ENCODE data around the gene GNG8.

DNA sequence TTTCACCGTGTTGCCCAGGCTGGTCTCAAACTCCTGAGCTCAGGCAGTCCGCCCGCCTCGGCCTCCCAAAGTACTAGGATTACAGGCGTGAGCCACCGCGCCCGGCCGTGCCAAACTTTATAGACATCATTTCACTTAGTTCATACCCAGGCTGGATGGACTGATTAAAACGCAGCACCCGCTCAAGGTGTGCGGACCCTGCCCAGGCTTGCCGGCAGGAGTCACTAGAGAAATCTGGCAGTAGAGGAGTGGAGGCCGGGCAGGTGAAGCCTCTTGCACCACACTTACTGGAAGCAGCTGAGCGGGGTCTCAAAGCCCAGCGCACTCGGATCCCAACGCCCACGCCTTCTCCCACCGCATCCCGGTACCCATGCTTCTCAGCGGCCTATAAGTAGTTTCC lies 22.5 kb downstream of the GNG8 start:
- TF ChIP-seq, protein P1, sequence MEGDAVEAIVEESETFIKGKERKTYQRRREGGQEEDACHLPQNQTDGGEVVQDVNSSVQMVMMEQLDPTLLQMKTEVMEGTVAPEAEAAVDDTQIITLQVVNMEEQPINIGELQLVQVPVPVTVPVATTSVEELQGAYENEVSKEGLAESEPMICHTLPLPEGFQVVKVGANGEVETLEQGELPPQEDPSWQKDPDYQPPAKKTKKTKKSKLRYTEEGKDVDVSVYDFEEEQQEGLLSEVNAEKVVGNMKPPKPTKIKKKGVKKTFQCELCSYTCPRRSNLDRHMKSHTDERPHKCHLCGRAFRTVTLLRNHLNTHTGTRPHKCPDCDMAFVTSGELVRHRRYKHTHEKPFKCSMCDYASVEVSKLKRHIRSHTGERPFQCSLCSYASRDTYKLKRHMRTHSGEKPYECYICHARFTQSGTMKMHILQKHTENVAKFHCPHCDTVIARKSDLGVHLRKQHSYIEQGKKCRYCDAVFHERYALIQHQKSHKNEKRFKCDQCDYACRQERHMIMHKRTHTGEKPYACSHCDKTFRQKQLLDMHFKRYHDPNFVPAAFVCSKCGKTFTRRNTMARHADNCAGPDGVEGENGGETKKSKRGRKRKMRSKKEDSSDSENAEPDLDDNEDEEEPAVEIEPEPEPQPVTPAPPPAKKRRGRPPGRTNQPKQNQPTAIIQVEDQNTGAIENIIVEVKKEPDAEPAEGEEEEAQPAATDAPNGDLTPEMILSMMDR (IDR thresholded peaks at IDR 0.05) = no peak
- TF ChIP-seq POLR2A (IDR thresholded peaks at IDR 0.05) = no peak

Data from testis (tissue), 2 donors.